Measurements from ENCODE around the gene DERA.

DNA sequence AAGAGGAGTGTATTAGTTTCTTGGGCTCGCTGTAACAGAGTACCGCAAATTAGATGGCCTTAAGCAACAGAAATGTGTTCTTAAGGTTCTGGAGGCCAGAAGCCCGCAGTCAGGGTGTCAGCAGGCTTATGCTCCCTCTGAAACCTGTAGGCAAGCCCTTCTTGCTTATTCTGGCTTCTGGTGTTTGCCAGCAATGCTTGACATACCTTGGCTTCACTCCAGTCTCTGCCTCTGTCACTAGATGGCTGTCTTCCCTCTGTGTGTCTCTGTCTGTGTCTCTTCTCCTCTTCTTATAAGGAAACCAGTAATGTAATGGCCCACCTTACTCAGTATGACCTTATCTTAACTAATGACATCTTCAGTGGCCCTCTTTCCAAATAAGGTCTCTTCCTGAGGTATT lies 85.1 kb downstream of the DERA start:
- TF ChIP-seq POLR2A (IDR thresholded peaks at IDR 0.05), result no peak
- TF ChIP-seq, protein P1, sequence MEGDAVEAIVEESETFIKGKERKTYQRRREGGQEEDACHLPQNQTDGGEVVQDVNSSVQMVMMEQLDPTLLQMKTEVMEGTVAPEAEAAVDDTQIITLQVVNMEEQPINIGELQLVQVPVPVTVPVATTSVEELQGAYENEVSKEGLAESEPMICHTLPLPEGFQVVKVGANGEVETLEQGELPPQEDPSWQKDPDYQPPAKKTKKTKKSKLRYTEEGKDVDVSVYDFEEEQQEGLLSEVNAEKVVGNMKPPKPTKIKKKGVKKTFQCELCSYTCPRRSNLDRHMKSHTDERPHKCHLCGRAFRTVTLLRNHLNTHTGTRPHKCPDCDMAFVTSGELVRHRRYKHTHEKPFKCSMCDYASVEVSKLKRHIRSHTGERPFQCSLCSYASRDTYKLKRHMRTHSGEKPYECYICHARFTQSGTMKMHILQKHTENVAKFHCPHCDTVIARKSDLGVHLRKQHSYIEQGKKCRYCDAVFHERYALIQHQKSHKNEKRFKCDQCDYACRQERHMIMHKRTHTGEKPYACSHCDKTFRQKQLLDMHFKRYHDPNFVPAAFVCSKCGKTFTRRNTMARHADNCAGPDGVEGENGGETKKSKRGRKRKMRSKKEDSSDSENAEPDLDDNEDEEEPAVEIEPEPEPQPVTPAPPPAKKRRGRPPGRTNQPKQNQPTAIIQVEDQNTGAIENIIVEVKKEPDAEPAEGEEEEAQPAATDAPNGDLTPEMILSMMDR (IDR thresholded peaks at IDR 0.05), result no peak
